HepG2 (cell line): ENCODE measurements around the gene NEK7. TPM values are rescaled to one million over a fixed set of nuclear protein-coding genes. Genes with fewer than 3 reads are reported as not detected.

Experiments used
- ATAC-seq: fragments of 200-7000 bp; cut with Tn5 transposase; 3 replicates; pipeline ENCODE4 v1.9.1; 2020; ENCODE audit warnings: mild to moderate bottlenecking, moderate library complexity
- BruUV-seq: library from RNA; stranded (reverse); fragments of 400-500 nt; replicated peaks from 2 replicates; lab custom pipeline; 2021; lab: Mats Ljungman, UMichigan
- CTCF ChIA-PET: fragments of 300-600 bp; formaldehyde crosslinking; extraction: SDS; loops from one replicate; lab custom pipeline; 2021; ENCODE audit warnings: low total read pairs, inconsistent platforms, low intra/inter-chr PET ratio; lab: Yijun Ruan, JAX
- POLR2A ChIA-PET: fragments of 350-600 bp; sonication (Branson Sonifier 250); formaldehyde crosslinking; loops from one replicate; lab custom pipeline; 2020; ENCODE audit warnings: antibody characterized with exemption, inconsistent platforms; lab: Yijun Ruan, JAX
- DNase-seq: peaks from one replicate; pipeline ENCODE4 v3.0.0-alpha.2; 2015; ENCODE audit warnings: low spot score
- FAIRE-seq: peaks from 3 replicates; lab custom pipeline; 2011; peaks lifted over from hg19 to GRCh38; lab: Jason Lieb, UNC
- H2AFZ ChIP-seq: one replicate; pipeline ENCODE4 v1.6.1; 2011; ENCODE audit warnings: low read length, inconsistent platforms
- H3K27ac ChIP-seq: fragments of 300-600 bp; 3 replicates; pipeline ENCODE4 v1.8.0; 2011; ENCODE audit warnings: mixed run types, mild to moderate bottlenecking, mixed read lengths, low read length, inconsistent platforms; ENCODE audit not compliant: insufficient read depth; ENCODE audit errors: extremely low read length
- H3K27me3 ChIP-seq, 2 experiments: fragments of 200-600 bp in 1 of 2; 2 replicates in 1 of 2; 3 replicates in 1 of 2; pipeline versions ENCODE4 v1.6.0 to v1.8.0; 2011; ENCODE audit warnings: low read length in 2 of 2, mild to moderate bottlenecking in 2 of 2, moderate library complexity in 2 of 2, inconsistent platforms in 1 of 2; ENCODE audit not compliant: insufficient read depth in 2 of 2, control insufficient read depth in 1 of 2
- H3K36me3 ChIP-seq, 2 experiments: fragments of 200-600 bp in 1 of 2; replicated peaks in 1 of 2; 2 replicates in 1 of 2; 3 replicates in 1 of 2; pipeline versions ENCODE4 v1.5.1 to v1.8.0; 2011; ENCODE audit warnings: low read length in 2 of 2, inconsistent platforms in 1 of 2; ENCODE audit not compliant: insufficient read depth in 2 of 2, control insufficient read depth in 1 of 2
- H3K4me1 ChIP-seq: 2 replicates; pipeline ENCODE4 v1.5.1; 2012; ENCODE audit warnings: low read length, inconsistent platforms; ENCODE audit not compliant: insufficient read depth
- H3K4me2 ChIP-seq: 2 replicates; pipeline ENCODE4 v1.6.0; 2011; ENCODE audit warnings: low read depth, low read length, inconsistent platforms
- H3K4me3 ChIP-seq, 3 experiments: fragments of 200-600 bp in 1 of 3; sonication (generic), shearing (Covaris generic) in 1 of 3; replicated peaks in 1 of 3; 2 replicates each; pipeline ENCODE4 v1.5.1; 2011 to 2016; ENCODE audit warnings: low read length in 3 of 3, inconsistent platforms in 2 of 3, low read depth in 2 of 3, mild to moderate bottlenecking in 2 of 3, control low read depth in 1 of 3, mixed read lengths in 1 of 3; ENCODE audit not compliant: insufficient read depth in 1 of 3
- H3K79me2 ChIP-seq: one replicate; pipeline ENCODE4 v1.6.1; 2011; ENCODE audit warnings: low read length, inconsistent platforms; ENCODE audit not compliant: insufficient read depth
- H3K9ac ChIP-seq: 2 replicates; pipeline ENCODE4 v1.6.0; 2011; ENCODE audit warnings: mild to moderate bottlenecking, low read depth, low read length, inconsistent platforms; ENCODE audit not compliant: insufficient read depth
- H3K9me3 ChIP-seq: 2 replicates; pipeline ENCODE4 v1.5.1; 2012; ENCODE audit warnings: mild to moderate bottlenecking, low read length
- H4K20me1 ChIP-seq: 2 replicates; pipeline ENCODE4 v1.6.0; 2011; ENCODE audit warnings: inconsistent platforms, mild to moderate bottlenecking, low read length, moderate library complexity; ENCODE audit not compliant: insufficient read depth
- GATAD1 ChIP-seq: IDR thresholded peaks from 2 replicates; pipeline ENCODE4 v1.6.1; 2016; ENCODE audit warnings: missing genetic modification reagents, missing compliant biosample characterization
- ONECUT2 ChIP-seq: sonication (generic); formaldehyde crosslinking; IDR thresholded peaks from 2 replicates; pipeline ENCODE4 v1.4.0; 2020; ENCODE audit warnings: missing genetic modification reagents
- RXRA ChIP-seq: sonication (generic); formaldehyde crosslinking; IDR thresholded peaks from 2 replicates; pipeline ENCODE4 v1.5.1; 2020; ENCODE audit warnings: missing genetic modification reagents
- SRY ChIP-seq: sonication (generic); formaldehyde crosslinking; IDR thresholded peaks from 2 replicates; pipeline ENCODE4 v1.8.0; 2022; ENCODE audit warnings: mild to moderate bottlenecking, missing genetic modification reagents
- ZNF333 ChIP-seq: sonication (generic); formaldehyde crosslinking; IDR thresholded peaks from 2 replicates; pipeline ENCODE4 v1.4.0; 2020; ENCODE audit warnings: mild to moderate bottlenecking, missing genetic modification reagents, borderline replicate concordance
- ZNF432 ChIP-seq: sonication (generic); formaldehyde crosslinking; IDR thresholded peaks from 2 replicates; pipeline ENCODE4 v1.5.0; 2020; ENCODE audit warnings: missing genetic modification reagents, mild to moderate bottlenecking, borderline replicate concordance
- ZNF713 ChIP-seq: sonication (generic); formaldehyde crosslinking; IDR thresholded peaks from 2 replicates; pipeline ENCODE4 v1.4.0; 2020; ENCODE audit warnings: mild to moderate bottlenecking, missing genetic modification reagents
- ZNF775 ChIP-seq: sonication (generic); formaldehyde crosslinking; IDR thresholded peaks from 2 replicates; pipeline ENCODE4 v1.4.0; 2020; ENCODE audit warnings: missing genetic modification reagents, mild to moderate bottlenecking, moderate library complexity, borderline replicate concordance
- ZSCAN9 ChIP-seq: IDR thresholded peaks from 2 replicates; pipeline ENCODE4 v1.6.1; 2016; ENCODE audit warnings: borderline replicate concordance
- WGBS: methylation state at CpG from one replicate; pipeline ENCODE4 v1.1.6; 2017; ENCODE audit warnings: low lambda C conversion rate; 5-methylcytosine and 5-hydroxymethylcytosine counted together
- in situ Hi-C: cut with HindIII; loops from 2 replicates; pipeline ENCODE4 v1.10.0; 2017; ENCODE audit warnings: low pct_unique_long_range_greater_than_20kb; ENCODE audit not compliant: extremely low pct_ligation_motif_present
- intact Hi-C: fragments of 100-400 bp; cut with micrococcal nuclease; formaldehyde crosslinking; loops from one replicate; pipeline ENCODE4 v1.10.0; 2022; ENCODE audit not compliant: unreplicated experiment
- polyA plus RNA-seq, 8 experiments: library from polyadenylated mRNA; depleted of rRNA in 3 of 8; stranded (reverse) in 7 of 8; unstranded in 1 of 8; fragments of >200 nt; fragmentation: Illumina TruSeq in 4 of 8; extraction: Trizol in 4 of 8; gene quantifications; 2 replicates each; pipeline versions ENCODE4 v1.2.1 to v1.2.3, GENCODE V29; 2011 to 2016; ENCODE audit warnings: low read depth in 4 of 8, missing spikeins in 1 of 8, mixed read lengths in 1 of 8; ENCODE audit not compliant: insufficient read depth in 1 of 8
- total RNA-seq, 5 experiments: library from RNA; depleted of rRNA; stranded (reverse); fragments of >200 nt; fragmentation: Illumina TruSeq; extraction: Trizol; gene quantifications; 2 replicates each; pipeline ENCODE4 v1.2.3, GENCODE V29; 2016; ENCODE audit warnings: low read depth in 1 of 5
- TF ChIP-seq, protein P1 (sequence below): sonication (generic); formaldehyde crosslinking; IDR thresholded peaks from 2 replicates; pipeline ENCODE4 v1.9.0; 2021; ENCODE audit warnings: missing genetic modification reagents, borderline replicate concordance
- TF ChIP-seq, protein P2 (sequence below): sonication (generic); formaldehyde crosslinking; IDR thresholded peaks from 2 replicates; pipeline ENCODE4 v1.4.0; 2020; ENCODE audit warnings: mild to moderate bottlenecking, missing genetic modification reagents, borderline replicate concordance

Gene NEK7
- total and polyA plus RNA-seq, 2 of the 13 experiments (the other 11 are each of a cell fraction or from before 2014, with no cell fraction given), result 18.1 to 19.2 TPM

DNA sequence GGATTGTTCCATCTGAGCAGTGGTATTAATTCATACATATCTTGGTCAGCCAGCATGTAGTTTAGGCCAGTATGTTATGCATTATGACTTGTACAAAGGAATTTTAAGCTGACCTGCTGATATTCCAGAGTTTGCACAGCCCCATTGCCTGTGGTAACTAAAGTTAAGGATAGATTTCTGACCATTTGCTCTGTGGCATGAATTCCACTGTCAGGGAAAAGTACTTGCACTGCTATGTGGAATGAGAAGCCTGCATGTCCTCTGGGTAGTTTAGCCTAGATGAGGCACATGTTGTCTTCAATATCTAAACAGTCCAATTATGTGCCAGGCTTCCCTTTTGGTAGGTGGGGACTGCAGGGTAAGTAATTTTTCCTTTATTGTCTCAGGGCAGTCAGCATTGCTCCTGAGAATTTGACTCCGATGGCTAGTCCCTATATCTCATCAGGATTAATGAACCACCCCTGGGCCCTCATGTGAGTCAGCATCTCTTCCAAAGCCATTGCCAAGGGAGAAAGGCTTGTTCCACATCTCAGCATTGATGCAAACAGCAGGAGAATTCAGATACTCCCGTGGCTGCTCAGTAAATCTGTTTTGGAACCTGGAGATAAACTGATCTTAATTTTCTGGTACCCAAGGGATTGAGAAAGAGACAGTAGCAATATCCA, 30.2 kb downstream of the NEK7 start:
- peaks cover 18% of the 10 kb centered on the region for H3K79me2 ChIP-seq
- H3K36me3 ChIP-seq, result no peaks in the 10 kb centered on the region
- H3K4me2 ChIP-seq, result no peak overlapping the region
- no peak overlapping the region for H2AFZ ChIP-seq
- H3K9ac ChIP-seq, result no peak overlapping the region
- 100% methylated on average over 1 of the region's 2 CpGs for WGBS
- no peaks in the 10 kb centered on the region for H3K9me3 ChIP-seq
- in situ Hi-C loops, result no loop called here
- intact Hi-C loops, result no loop called here
- no peaks in the 10 kb centered on the region for H3K27me3 ChIP-seq
- no peak for DNase-seq
- no peak for TF ChIP-seq SRY (CRISPR knock-in tag)
- TF ChIP-seq ONECUT2 (CRISPR knock-in tag), result no peak
- TF ChIP-seq ZNF333, result no peak
- H3K4me1 ChIP-seq, result no peaks in the 10 kb centered on the region
- H3K27ac ChIP-seq, result no peak overlapping the region
- ChIA-PET POLR2A (no interaction called here), CTCF (no interaction called here)
- no peak overlapping the region for H3K4me3 ChIP-seq
- H4K20me1 ChIP-seq, result 0 out of 2 replicates have a peak, but pooled peaks cover 3% of the 10 kb centered on the region
- ATAC-seq, result no peak
- BruUV-seq, result no TSS peak
- FAIRE-seq, result no peak

DNA sequence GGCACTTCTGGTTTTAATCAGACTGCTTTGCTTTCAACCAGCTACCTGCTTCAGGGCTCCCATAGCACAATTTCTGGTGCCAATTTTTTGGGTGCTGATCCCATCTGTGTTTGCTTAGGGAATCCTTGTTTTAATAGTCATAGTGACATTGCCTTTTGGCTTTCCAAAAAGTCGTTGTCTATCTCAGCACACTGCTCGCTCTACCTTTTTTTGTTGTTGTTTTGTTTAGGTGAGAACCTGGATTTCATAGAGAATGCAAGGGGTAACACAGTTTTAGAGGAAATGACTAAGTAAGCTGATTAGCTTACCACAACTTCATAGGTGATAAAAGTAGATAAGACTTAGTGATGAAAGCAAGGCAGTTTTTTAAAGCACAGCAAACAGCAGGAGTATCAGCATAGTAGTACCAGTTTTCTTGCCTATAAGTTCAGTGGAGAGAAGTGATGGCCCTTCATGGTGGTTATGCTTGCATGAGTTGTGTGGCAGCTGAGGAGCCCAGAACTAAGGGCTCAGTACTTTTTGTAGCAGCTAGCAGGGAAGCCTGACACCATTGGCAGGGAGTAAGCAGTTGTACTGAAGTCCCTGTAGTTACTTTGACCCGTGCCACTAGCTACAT, 31.3 kb downstream of the NEK7 start:
- no peak for DNase-seq
- no peak overlapping the region for H3K4me2 ChIP-seq
- H3K4me1 ChIP-seq, result no peaks in the 10 kb centered on the region
- ATAC-seq, result no peak
- 89% methylated on average over 3 of the region's 3 CpGs for WGBS
- H3K9ac ChIP-seq, result no peak overlapping the region
- no peak overlapping the region for H3K27ac ChIP-seq
- H3K9me3 ChIP-seq, result no peaks in the 10 kb centered on the region
- no peak overlapping the region for H2AFZ ChIP-seq
- FAIRE-seq, result no peak
- CTCF ChIA-PET, result no interaction called here
- no TSS peak for BruUV-seq
- H3K27me3 ChIP-seq, result no peaks in the 10 kb centered on the region
- POLR2A ChIA-PET, result no interaction called here
- intact Hi-C loops, result no loop called here
- no peaks in the 10 kb centered on the region for H3K36me3 ChIP-seq
- peaks cover 12% of the 10 kb centered on the region for H3K79me2 ChIP-seq
- H4K20me1 ChIP-seq, result 0 out of 2 replicates have a peak, but pooled peaks cover 3% of the 10 kb centered on the region
- in situ Hi-C loops, result no loop called here
- no peak overlapping the region for H3K4me3 ChIP-seq
- TF ChIP-seq ZNF432, result no peak
- TF ChIP-seq, protein P1, sequence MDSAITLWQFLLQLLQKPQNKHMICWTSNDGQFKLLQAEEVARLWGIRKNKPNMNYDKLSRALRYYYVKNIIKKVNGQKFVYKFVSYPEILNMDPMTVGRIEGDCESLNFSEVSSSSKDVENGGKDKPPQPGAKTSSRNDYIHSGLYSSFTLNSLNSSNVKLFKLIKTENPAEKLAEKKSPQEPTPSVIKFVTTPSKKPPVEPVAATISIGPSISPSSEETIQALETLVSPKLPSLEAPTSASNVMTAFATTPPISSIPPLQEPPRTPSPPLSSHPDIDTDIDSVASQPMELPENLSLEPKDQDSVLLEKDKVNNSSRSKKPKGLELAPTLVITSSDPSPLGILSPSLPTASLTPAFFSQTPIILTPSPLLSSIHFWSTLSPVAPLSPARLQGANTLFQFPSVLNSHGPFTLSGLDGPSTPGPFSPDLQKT, result no peak
- TF ChIP-seq GATAD1 (CRISPR knock-in tag), result no peak
- no peak for TF ChIP-seq ZNF713
- TF ChIP-seq ZNF775 (CRISPR knock-in tag), result no peak
- no peak for TF ChIP-seq ZSCAN9 (CRISPR knock-in tag)
- TF ChIP-seq, protein P2, sequence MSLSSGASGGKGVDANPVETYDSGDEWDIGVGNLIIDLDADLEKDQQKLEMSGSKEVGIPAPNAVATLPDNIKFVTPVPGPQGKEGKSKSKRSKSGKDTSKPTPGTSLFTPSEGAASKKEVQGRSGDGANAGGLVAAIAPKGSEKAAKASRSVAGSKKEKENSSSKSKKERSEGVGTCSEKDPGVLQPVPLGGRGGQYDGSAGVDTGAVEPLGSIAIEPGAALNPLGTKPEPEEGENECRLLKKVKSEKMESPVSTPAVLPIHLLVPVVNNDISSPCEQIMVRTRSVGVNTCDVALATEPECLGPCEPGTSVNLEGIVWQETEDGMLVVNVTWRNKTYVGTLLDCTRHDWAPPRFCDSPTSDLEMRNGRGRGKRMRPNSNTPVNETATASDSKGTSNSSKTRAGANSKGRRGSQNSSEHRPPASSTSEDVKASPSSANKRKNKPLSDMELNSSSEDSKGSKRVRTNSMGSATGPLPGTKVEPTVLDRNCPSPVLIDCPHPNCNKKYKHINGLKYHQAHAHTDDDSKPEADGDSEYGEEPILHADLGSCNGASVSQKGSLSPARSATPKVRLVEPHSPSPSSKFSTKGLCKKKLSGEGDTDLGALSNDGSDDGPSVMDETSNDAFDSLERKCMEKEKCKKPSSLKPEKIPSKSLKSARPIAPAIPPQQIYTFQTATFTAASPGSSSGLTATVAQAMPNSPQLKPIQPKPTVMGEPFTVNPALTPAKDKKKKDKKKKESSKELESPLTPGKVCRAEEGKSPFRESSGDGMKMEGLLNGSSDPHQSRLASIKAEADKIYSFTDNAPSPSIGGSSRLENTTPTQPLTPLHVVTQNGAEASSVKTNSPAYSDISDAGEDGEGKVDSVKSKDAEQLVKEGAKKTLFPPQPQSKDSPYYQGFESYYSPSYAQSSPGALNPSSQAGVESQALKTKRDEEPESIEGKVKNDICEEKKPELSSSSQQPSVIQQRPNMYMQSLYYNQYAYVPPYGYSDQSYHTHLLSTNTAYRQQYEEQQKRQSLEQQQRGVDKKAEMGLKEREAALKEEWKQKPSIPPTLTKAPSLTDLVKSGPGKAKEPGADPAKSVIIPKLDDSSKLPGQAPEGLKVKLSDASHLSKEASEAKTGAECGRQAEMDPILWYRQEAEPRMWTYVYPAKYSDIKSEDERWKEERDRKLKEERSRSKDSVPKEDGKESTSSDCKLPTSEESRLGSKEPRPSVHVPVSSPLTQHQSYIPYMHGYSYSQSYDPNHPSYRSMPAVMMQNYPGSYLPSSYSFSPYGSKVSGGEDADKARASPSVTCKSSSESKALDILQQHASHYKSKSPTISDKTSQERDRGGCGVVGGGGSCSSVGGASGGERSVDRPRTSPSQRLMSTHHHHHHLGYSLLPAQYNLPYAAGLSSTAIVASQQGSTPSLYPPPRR (CRISPR knock-in tag), result no peak
- TF ChIP-seq SRY (CRISPR knock-in tag), result no peak
- TF ChIP-seq RXRA (CRISPR knock-in tag), result no peak
